Stimulated activated CD8-positive, alpha-beta memory T cell treated with anti-CD3 and anti-CD28 coated beads, Interleukin-7, amount 100 ng/mL, for 24 hours (primary cell): ENCODE results near the gene TRABD2B.

Experiments used
- DNase-seq: peaks from one replicate; pipeline ENCODE4 v3.0.0-alpha.2; 2020; ENCODE audit warnings: low read depth

Gene TRABD2B

GRCh38 chr1:47849591-47850261 lies 147.5 kb downstream of the TRABD2B start:
- no peak for DNase-seq

- no peak for DNase-seq
Observed at GRCh38 chr1:47849005-47849521, 148.1 kb downstream of the TRABD2B start.

- no peak for DNase-seq
Observed at GRCh38 chr1:47847763-47848162, 149.4 kb downstream of the TRABD2B start.

GRCh38 chr1:47844558-47844955 lies 152.6 kb downstream of the TRABD2B start:
- no peak for DNase-seq

GRCh38 chr1:47843781-47844557 lies 153.2 kb downstream of the TRABD2B start:
- DNase-seq = no peak

GRCh38 chr1:47843059-47843458 lies 154.1 kb downstream of the TRABD2B start:
- no peak for DNase-seq

- DNase-seq = no peak
Observed at GRCh38 chr1:47842228-47842919, 154.8 kb downstream of the TRABD2B start.

- no peak for DNase-seq
Observed at GRCh38 chr1:47841356-47841755, 155.8 kb downstream of the TRABD2B start.

- DNase-seq = no peak
Observed at GRCh38 chr1:47840393-47841190, 156.6 kb downstream of the TRABD2B start.

GRCh38 chr1:47839433-47839760 lies 157.8 kb downstream of the TRABD2B start:
- DNase-seq = no peak

- no peak for DNase-seq
Observed at GRCh38 chr1:47838562-47839432, 158.4 kb downstream of the TRABD2B start.

GRCh38 chr1:47837866-47838561 lies 159.2 kb downstream of the TRABD2B start:
- DNase-seq = no peak

GRCh38 chr1:47837056-47837830 lies 159.9 kb downstream of the TRABD2B start:
- DNase-seq = no peak

- DNase-seq = no peak
Observed at GRCh38 chr1:47835409-47835808, 161.8 kb downstream of the TRABD2B start.

GRCh38 chr1:47834326-47834725 lies 162.9 kb downstream of the TRABD2B start:
- DNase-seq = no peak

- no peak for DNase-seq
Observed at GRCh38 chr1:47830641-47831333, 166.4 kb downstream of the TRABD2B start.

GRCh38 chr1:47830021-47830420 lies 167.2 kb downstream of the TRABD2B start:
- no peak for DNase-seq

GRCh38 chr1:47828978-47829377 lies 168.2 kb downstream of the TRABD2B start:
- no peak for DNase-seq

- DNase-seq = no peak
Observed at GRCh38 chr1:47827109-47827508, 170.1 kb downstream of the TRABD2B start.
